OCI-LY3 (cell line): ENCODE measurements around the gene TSC22D3.
"Not testable (repeated sequence)": the region's sequence is repeated elsewhere in the genome, so short reads cannot be mapped to it uniquely, and the experiment has no call there.

Source experiments
- H2AFZ ChIP-seq: fragments of 200-600, 300-600 bp; shearing (Covaris generic); 2 replicates; pipeline ENCODE4 v1.6.0; 2014; ENCODE audit warnings: antibody characterized with exemption, low read depth, low read length
- H3K27ac ChIP-seq: fragments of 200-600, 300-600 bp; sonication (generic); 2 replicates; pipeline ENCODE4 v1.5.1; 2014; ENCODE audit warnings: mild to moderate bottlenecking, low read length, moderate library complexity, mixed read lengths
- H3K27me3 ChIP-seq: fragments of 200-600, 300-600 bp; sonication (generic); 2 replicates; pipeline ENCODE4 v1.6.1; 2014; ENCODE audit warnings: low read depth, low read length, mixed read lengths
- H3K36me3 ChIP-seq: fragments of 200-600, 300-600 bp; sonication (generic); replicated peaks from 2 replicates; pipeline ENCODE3; 2014; ENCODE audit warnings: low read depth, low read length, mixed read lengths
- H3K4me1 ChIP-seq: fragments of 300-600, 200-600 bp; sonication (generic); 2 replicates; pipeline ENCODE4 v1.6.1; 2014; ENCODE audit warnings: low read length, mixed read lengths
- H3K4me2 ChIP-seq: fragments of 200-600, 300-600 bp; sonication (generic); 2 replicates; pipeline ENCODE4 v1.6.1; 2014; ENCODE audit warnings: low read length, mixed read lengths
- H3K4me3 ChIP-seq: fragments of 300-600, 200-600 bp; sonication (generic); 2 replicates; pipeline ENCODE4 v1.5.1; 2014; ENCODE audit warnings: antibody characterized with exemption, mild to moderate bottlenecking, low read length, moderate library complexity
- H3K79me2 ChIP-seq: fragments of 300-600, 200-600 bp; shearing (Covaris generic); 2 replicates; pipeline ENCODE4 v1.6.1; 2014; ENCODE audit warnings: mild to moderate bottlenecking, low read length, mixed read lengths
- H3K9ac ChIP-seq: fragments of 300-600, 200-600 bp; shearing (Covaris generic); 2 replicates; pipeline ENCODE4 v1.6.0; 2014; ENCODE audit warnings: mild to moderate bottlenecking, low read length, moderate library complexity
- H3K9me3 ChIP-seq: fragments of 200-600, 300-600 bp; shearing (Covaris generic); 2 replicates; pipeline ENCODE4 v1.6.1; 2014; ENCODE audit warnings: low read length, mixed read lengths; ENCODE audit not compliant: insufficient read depth
- H4K20me1 ChIP-seq: fragments of 200-600, 300-600 bp; sonication (generic); 2 replicates; pipeline ENCODE4 v1.6.1; 2016; ENCODE audit warnings: low read length, mixed read lengths; ENCODE audit not compliant: insufficient read depth
- EZH2phosphoT487 ChIP-seq: fragments of 200-600 bp; shearing (Covaris generic); IDR thresholded peaks from 2 replicates; pipeline ENCODE4 v1.6.1; 2018; ENCODE audit warnings: antibody characterized with exemption, mixed run types, low read depth
- TF ChIP-seq, protein P1 (sequence below): fragments of 200-600, 300-600 bp; sonication (generic); IDR thresholded peaks from 2 replicates; pipeline ENCODE4 v1.5.1; 2014; ENCODE audit warnings: antibody characterized with exemption, low read length, low read depth

The TSC22D3 gene

GRCh38 chrX:107674480-107675364 lies 100.9 kb downstream of the TSC22D3 start:
- TF ChIP-seq EZH2phosphoT487, result no peak
- TF ChIP-seq, protein P1, sequence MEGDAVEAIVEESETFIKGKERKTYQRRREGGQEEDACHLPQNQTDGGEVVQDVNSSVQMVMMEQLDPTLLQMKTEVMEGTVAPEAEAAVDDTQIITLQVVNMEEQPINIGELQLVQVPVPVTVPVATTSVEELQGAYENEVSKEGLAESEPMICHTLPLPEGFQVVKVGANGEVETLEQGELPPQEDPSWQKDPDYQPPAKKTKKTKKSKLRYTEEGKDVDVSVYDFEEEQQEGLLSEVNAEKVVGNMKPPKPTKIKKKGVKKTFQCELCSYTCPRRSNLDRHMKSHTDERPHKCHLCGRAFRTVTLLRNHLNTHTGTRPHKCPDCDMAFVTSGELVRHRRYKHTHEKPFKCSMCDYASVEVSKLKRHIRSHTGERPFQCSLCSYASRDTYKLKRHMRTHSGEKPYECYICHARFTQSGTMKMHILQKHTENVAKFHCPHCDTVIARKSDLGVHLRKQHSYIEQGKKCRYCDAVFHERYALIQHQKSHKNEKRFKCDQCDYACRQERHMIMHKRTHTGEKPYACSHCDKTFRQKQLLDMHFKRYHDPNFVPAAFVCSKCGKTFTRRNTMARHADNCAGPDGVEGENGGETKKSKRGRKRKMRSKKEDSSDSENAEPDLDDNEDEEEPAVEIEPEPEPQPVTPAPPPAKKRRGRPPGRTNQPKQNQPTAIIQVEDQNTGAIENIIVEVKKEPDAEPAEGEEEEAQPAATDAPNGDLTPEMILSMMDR, result no peak
- Histone ChIP-seq H4K20me1 (no peaks in the 10 kb centered on the region), H3K79me2 (no peaks in the 10 kb centered on the region), H3K4me1 (peaks cover 22% of the 10 kb centered on the region), H3K4me2 (peak overlapping the region; percentile 20; the same call in 1 of the 2 replicates), H3K36me3 (no peaks in the 10 kb centered on the region), H3K27ac (no peak overlapping the region), H3K27me3 (peaks cover 14% of the 10 kb centered on the region), H3K4me3 (no peak overlapping the region), H3K9ac (no peak overlapping the region), H2AFZ (no peak overlapping the region), H3K9me3 (no peaks in the 10 kb centered on the region)

- no peak overlapping the region for H3K4me3 ChIP-seq
- H3K4me2 ChIP-seq, result peak overlapping the region; percentile 71
- no peaks in the 10 kb centered on the region for H4K20me1 ChIP-seq
- H3K4me1 ChIP-seq, result peaks cover 22% of the 10 kb centered on the region
- peaks cover 13% of the 10 kb centered on the region; the same call in 1 of the 2 replicates for H3K27me3 ChIP-seq
- H3K9ac ChIP-seq, result no peak overlapping the region
- H2AFZ ChIP-seq, result no peak overlapping the region
- H3K36me3 ChIP-seq, result no peaks in the 10 kb centered on the region
- no peaks in the 10 kb centered on the region for H3K79me2 ChIP-seq
- TF ChIP-seq, protein P1, result no peak
- no peak for TF ChIP-seq EZH2phosphoT487
- no peak overlapping the region for H3K27ac ChIP-seq
- H3K9me3 ChIP-seq, result no peaks in the 10 kb centered on the region
These were observed 101.6 kb downstream of the TSC22D3 start for GRCh38 chrX:107673933-107674479.

DNA sequence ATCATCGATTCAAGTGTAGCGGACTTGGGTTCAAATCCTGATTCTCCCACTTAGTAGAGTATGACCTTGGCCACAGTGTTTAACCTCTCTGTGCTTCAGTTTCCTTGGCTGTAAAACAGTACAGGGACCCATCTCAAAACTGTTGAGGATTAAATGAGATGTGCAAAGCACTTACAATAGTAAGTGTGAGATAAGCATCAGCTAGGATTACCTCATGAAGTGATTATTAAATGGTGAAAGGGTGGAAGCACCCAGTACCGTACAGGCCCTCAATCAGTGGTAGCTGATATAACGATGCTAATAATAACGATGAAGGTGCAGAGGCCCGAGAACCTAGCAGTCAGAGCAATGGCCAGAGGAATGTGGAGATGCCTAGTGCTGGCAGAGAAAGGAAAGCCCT lies 102.2 kb downstream of the TSC22D3 start:
- Histone ChIP-seq H4K20me1 (no peaks in the 10 kb centered on the region), H3K36me3 (no peaks in the 10 kb centered on the region), H3K27ac (no peak overlapping the region), H3K9ac (no peak overlapping the region), H3K4me3 (peak overlapping the region; percentile 73), H2AFZ (no peak overlapping the region), H3K27me3 (peaks cover 13% of the 10 kb centered on the region; the same call in 1 of the 2 replicates), H3K4me1 (peaks cover 22% of the 10 kb centered on the region), H3K9me3 (no peaks in the 10 kb centered on the region), H3K4me2 (peak overlapping the region; percentile 71), H3K79me2 (no peaks in the 10 kb centered on the region)
- TF ChIP-seq, protein P1, result no peak
- no peak for TF ChIP-seq EZH2phosphoT487

DNA sequence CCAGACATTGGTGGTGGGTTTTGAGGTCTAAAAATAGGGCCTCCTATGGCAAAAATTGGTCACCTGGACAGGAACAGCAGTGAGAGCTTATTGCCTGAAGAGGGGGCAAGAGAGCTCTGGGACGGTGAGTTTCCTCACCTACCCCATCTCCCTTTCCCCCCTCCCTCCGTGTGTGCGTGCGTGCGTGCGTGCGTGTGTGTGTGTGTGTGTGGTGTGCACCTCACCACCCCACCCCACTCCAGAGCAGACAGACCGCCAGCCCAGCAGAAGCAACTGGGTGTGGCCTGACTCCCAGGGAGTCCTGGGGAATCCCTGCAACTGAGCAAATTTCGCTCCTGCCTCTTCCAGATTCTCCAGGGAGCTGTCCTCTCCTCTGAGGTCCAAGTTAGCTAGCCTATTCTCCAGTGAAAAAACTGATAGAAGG lies 102.6 kb downstream of the TSC22D3 start:
- Histone ChIP-seq H3K4me1 (peaks cover 22% of the 10 kb centered on the region), H3K27ac (no peak overlapping the region), H2AFZ (peak overlapping the region; percentile 54; the same call in 1 of the 2 replicates), H4K20me1 (no peaks in the 10 kb centered on the region), H3K9me3 (no peaks in the 10 kb centered on the region), H3K79me2 (no peaks in the 10 kb centered on the region), H3K27me3 (peaks cover 13% of the 10 kb centered on the region; the same call in 1 of the 2 replicates), H3K4me2 (peak overlapping the region; percentile 71), H3K36me3 (no peaks in the 10 kb centered on the region), H3K4me3 (peak overlapping the region; percentile 73), H3K9ac (no peak overlapping the region)
- TF ChIP-seq EZH2phosphoT487, result no peak
- TF ChIP-seq, protein P1, result peak; percentile 60

DNA sequence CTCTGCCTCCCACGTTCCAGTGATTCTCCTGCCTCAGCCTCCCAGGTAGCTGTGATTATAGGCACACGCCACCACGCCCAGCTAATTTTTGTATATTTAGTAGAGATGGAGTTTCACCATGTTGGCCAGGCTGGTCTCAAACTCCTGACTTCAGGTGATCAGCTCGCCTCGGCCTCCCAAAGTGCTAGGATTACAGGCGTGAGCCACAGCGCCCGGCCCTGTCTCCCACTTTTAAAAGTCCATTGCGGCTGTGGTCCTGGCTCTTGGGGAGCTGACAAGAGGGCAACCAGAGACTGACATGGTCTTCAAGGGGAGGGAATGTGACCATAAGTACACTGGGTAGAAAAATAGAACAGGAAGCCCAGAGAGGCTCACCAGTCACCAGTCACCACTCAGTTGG lies 104.3 kb downstream of the TSC22D3 start:
- not testable (repeated sequence) for H3K36me3 ChIP-seq, H3K4me3 ChIP-seq, H4K20me1 ChIP-seq, H3K4me2 ChIP-seq, H3K27ac ChIP-seq, H2AFZ ChIP-seq, H3K9me3 ChIP-seq, H3K9ac ChIP-seq, H3K79me2 ChIP-seq
- H3K27me3 ChIP-seq, result peaks cover 13% of the 10 kb centered on the region; the same call in 1 of the 2 replicates
- peaks cover 20% of the 10 kb centered on the region for H3K4me1 ChIP-seq
